Cerebellar nuclear complex (tissue), 1 donor: ENCODE measurements around the gene MCUB.
"Not testable (repeated sequence)": the region's sequence is repeated elsewhere in the genome, so short reads cannot be mapped to it uniquely, and the experiment has no call there.

ENCODE experiments used
- DNase-seq, 2 experiments: peaks; one replicate each; lab custom pipeline; 2025; lab: John Stamatoyannopoulos, UW

The MCUB gene

DNA sequence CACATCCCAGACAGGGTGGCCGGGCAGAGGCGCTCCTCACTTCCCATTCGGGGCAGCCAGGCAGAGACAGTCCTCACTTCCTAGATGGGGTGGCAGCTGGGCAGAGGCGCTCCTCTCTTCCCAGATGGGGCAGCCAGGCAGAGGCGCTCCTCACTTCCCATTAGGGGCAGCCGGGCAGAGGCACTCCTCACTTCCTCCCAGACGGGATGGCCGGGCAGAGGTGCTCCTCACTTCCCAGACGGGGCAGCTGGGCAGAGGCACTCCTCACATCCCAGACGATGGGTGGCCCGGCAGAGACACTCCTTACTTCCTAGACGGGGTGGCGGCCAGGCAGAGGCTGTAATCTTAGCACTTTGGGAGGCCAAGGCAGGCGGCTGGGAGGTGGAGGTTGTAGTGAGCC, 118.9 kb downstream of the MCUB start:
- not testable (repeated sequence) for DNase-seq

- no peak for DNase-seq
Observed at GRCh38 chr4:109682875-109683274, 122.8 kb downstream of the MCUB start.

- DNase-seq: no peak
Observed at GRCh38 chr4:109683621-109684253, 123.7 kb downstream of the MCUB start.

DNA sequence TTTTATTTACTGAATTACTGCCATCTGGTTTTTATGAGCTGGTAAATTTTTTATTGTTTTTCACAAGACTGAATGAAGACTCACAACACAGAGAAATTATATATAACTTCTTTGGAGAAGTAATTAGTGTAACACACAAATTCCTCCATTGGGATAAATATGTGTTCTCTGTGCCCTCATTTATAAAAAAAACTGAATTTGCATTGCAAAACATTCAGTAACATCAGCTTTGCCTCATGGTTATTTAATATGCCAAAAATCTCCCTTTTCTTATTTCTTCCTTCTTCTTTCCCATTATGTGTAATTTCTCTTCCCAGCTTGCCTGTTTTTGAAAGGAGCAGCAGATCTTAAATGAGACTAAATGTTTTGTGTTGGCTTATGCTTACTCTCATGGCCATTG, 124.7 kb downstream of the MCUB start:
- no peak for DNase-seq

DNA sequence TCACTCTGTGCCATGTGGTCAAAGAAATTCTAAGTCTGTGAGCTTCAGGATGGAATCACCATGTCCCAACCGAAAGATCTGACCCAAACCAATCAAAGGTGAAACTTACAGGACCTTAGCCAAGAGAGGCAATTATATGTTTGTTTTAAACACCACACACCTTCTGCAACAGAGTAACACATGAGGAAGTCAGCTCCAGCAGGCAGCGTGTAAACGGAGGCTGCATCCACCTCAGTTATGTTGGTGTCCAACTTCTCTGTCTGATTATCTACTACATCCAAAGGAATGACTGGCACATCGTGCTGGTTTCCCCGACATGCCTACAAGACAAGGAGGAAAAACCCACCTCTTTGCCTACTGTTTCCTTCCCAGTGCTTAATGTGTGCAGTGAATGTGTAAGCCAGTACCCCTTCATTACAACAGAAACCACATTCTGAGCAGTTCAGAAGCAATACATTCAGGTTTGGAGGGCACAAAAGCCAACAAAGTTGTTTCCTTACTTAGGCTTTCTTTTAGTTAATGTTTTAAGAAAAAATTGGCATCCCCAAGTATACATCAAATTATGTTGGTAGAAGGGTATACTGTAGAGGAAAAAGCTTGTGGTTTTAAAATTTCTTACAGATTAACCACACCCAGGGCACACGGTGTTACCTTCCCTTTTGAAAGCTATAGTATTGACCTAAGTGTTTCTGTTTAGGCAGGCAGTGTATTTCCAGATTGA, 130.8 kb downstream of the MCUB start:
- no peak for DNase-seq

GRCh38 chr4:109691411-109691920, 131.4 kb downstream of the MCUB start:
- DNase-seq: no peak

DNA sequence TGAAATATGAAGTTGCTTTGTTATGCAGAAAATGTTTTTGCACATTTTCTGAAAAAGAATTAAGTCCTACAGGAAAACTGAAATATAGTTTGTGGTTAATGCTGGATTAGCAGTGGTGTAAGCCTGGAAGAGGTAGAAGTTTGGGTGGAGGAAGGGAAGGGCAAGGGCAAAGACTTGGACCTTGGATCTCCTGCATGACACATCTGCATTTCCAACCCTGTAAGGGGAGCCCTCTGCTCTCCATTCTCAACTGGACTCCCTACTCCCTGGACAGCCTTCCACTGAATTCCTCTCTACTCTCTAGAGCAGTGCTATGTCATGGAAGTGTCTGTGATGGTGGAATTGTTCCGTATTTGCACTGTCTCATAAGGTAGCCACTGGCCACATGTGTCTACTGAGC, 138.6 kb downstream of the MCUB start:
- no peak for DNase-seq

- DNase-seq: no peak
Observed at GRCh38 chr4:109699553-109700225, 139.6 kb downstream of the MCUB start.

DNA sequence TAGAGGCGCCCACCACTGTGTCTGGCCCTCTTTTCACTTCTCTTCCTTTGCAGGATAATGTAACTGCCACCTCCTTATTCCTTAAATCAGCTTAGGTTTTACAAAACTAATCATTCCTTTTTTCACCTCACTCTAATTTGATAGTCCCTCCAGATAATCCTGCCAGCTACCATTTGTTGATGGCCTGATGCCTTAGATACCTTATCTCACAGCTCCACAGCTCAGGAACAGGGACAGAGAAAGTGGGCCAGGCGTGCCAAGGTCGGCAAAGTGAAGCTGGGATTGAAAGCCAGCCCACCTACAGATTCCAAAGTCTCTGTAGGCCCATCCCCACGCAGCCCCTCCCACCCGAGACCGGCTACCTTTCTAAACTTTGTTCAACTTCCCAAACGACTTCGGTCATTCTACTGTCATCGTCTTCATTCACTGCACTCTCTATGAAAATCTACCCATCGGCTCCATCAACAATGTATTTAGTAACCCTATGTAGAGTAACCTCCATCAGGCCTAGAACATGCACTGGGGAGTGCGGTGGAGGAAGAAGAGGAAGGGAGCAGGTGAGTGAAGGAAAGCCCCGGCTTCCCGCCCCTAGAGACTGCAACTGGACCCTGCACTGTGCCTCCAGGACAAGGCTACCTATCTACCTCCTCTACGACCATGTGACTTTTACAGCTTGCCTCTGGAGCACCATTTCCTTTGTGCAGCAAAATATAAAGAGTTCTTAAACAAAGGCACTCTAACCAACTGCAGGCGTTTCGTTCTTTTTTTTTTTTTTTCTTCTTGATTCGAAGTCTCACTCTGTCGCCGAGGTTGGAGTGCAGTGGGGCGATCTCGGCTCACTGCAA, 141.7 kb downstream of the MCUB start:
- no peak for DNase-seq

DNA sequence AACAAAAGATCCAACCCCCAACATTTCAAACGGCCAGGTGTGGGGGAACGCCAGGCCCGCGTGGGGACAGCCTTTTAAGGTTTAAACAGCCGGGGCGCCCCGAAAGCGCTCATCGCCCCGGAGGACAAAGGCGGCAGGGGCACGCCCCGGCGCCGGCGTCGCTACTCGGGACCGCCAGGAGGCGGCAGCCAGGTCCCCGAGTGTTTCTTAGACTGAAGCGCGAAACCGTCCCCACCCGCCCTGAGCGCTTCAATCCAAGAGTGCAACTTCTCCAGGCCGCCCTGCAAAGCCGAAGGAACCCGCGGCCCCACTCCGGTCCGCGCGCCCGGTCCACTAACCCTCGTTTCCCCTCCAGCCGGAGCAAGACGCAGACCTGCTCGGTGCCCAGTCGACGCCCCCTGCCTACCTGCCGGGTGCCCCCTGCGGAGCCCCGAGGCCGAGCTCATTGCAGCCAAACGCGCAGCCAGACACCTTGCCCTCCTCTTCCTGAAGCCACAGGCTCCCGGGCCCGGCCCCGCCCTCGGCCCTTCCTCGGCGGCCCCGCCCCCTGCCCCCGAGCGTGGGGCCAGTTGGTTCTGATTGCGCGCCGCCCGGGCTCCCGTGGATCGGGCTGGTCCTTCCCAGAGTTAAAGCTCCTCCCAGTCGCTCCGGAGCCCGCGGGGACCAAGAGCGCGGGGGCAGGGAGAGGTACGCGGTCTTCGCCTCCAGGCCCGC, 143.1 kb downstream of the MCUB start, which contains the start of gene CASP6:
TSS of gene CASP6 (minus strand) at position 496 of the 714 bp plus-strand sequence. CDS start at position 446, 50 bp downstream.
- DNase-seq: peak; percentile 4 to 17

GRCh38 chr4:109703664-109704361, 143.8 kb downstream of the MCUB start:
- DNase-seq: no peak

GRCh38 chr4:109708435-109708834, 148.4 kb downstream of the MCUB start:
- DNase-seq: no peak

DNA sequence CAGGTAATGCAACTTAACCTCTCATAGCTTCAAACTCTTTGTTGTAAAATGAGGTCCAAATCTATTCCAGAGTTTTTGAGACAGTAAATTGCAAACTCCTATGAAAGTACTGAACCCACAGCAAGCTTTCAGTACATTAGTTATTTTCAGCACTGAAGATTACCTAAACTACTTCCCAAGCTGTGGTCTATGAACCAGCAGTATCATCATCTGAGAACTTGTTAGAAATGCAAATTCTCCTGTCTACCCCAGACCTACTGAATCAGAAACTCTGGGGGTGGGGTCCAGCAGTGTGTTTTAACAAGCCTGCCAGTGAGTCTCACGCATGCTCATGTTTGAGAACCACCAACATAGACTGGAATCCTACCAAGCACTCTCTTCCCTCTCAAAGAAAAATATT, 148.9 kb downstream of the MCUB start:
- DNase-seq: no peak

DNA sequence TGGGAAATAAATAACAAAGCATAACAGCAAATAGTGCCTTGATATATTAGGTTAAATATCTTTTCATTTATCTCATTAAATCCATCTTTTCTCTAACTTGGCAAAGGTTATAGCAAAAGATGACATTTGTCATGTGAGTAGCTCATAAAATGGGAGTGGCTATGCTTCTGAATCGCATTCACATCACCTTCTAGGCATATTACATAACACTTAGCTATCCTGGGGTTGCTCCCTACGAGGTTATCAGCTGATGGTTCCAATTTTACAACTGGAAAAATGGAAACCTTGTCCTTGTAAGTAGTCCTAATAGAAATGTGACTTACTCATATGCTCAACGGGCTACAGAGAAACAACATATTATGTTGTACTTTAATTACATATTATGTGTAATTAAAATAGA, 153.5 kb downstream of the MCUB start:
- DNase-seq: no peak

DNA sequence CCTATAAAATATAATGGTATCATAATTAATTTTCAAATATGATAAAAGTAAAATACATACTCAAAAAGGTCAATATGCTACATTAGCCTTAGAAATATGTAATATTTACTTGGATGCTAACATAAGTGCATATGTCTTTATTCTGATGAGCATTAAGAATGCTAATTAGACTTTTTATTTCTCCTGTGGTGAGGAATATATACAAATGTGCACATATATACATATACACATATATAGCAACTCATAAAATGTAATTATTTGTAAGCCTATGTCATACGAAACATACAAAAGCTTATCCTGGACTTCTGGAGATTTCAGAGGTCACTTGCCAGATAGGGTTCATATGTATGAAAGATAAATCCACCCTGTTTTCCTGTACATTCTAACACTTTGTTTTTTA, 158.7 kb downstream of the MCUB start:
- DNase-seq: no peak

GRCh38 chr4:109719604-109720003, 159.6 kb downstream of the MCUB start:
- DNase-seq: no peak

DNA sequence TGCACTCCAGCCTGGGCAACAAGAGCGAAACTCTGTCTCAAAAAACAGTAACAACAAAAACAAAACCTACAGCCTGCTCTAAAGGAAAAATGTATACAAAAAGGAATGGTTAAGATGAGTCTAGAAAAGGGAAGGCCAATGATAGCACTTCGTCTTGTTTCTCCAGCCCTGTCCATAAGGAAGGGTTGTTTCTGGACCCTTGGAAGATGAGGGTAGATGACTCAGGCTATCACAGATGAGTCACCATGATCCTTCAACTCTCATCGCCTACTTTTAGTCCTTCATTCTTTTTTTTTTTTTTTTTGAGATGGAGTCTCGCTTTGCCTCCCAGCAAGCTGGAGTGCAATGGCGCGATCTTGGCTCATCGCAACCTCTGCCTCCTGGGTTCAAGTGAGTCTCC, 161.0 kb downstream of the MCUB start:
- DNase-seq: no peak

DNA sequence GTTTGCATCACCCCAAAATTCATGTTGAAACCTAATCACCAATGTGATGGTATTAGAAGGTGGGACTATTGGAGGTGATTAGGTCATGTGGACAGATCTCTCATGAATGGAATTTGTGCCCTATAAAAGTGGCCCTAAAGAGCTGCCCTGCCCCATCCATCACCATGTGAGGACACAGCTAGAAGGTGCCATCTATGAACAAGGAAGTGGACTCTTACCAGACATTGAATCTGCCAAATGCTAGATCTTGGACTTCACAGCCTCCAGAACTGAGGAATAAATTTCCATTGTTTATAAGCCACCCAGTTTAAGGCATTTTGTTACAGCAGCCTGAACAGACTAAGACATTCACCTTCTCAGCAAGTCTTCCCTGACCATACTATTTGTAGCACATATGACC, 162.3 kb downstream of the MCUB start:
- no peak for DNase-seq

GRCh38 chr4:109723110-109723509, 163.1 kb downstream of the MCUB start:
- no peak for DNase-seq

GRCh38 chr4:109728385-109728784, 168.3 kb downstream of the MCUB start:
- no peak for DNase-seq
